Ecto neural progenitor cell (in vitro differentiated cells): ENCODE data around the gene TMEM86A.

ENCODE experiments used
- DNase-seq: peaks from one replicate; pipeline ENCODE4 v3.0.0-alpha.2; 2018; ENCODE audit warnings: low spot score

The TMEM86A gene

DNA sequence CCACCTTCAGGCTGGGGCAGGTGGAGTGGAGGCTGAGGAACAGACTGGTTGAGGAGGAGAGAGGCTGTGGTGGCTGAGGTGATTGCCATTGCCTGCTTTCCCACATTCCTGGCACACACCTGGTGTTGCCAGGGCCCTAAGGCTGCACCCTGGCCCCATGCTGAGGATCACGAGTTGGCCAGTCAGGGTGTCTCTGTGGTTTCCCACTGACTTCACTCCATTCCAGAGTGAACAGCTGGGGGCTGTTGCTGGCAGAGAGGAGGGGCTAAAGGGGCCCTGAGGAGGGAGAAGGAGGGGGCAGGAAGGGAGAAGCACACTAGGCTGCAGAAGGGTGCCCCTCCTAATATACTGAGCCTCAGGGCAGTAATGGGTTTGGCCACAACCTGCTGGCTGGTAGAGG, 1.8 kb downstream of the TMEM86A start:
- no peak for DNase-seq

DNA sequence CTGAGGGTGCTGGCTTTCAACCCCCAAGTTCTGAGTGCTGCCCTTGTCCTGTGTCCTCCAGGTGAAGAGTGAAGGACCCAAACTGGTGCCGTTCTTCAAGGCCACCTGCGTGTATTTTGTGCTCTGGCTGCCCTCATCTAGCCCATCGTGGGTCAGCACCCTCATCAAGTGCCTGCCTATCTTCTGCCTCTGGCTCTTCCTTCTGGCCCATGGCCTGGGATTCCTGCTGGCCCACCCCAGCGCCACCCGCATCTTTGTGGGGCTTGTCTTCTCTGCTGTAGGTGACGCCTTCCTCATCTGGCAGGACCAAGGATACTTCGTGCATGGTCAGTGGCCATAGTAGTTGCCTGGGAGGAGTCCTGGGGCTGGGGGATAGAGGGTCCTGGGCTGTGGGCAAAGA, 2.3 kb downstream of the TMEM86A start:
- DNase-seq = no peak

DNA sequence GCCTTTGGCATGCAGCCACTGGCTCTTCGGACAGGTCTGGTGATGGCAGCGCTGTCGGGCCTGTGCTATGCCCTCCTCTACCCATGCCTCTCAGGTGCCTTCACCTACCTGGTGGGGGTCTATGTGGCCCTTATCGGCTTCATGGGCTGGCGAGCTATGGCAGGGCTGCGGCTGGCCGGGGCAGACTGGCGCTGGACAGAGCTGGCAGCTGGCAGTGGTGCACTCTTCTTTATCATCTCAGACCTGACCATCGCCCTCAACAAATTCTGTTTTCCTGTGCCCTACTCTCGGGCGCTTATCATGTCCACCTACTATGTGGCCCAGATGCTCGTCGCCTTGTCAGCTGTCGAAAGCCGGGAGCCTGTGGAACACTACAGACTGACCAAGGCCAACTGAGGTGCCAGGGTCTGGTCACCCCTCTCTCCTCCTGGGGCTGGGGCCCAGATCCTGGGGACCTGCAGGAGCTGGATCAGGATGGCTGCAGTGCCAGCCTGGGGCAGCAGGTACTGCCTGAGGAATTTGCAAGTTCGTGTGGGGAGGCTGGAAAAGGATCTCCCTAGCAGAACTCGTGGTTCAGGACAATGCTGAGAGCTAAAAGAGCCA, 3.1 kb downstream of the TMEM86A start:
- DNase-seq = no peak

DNA sequence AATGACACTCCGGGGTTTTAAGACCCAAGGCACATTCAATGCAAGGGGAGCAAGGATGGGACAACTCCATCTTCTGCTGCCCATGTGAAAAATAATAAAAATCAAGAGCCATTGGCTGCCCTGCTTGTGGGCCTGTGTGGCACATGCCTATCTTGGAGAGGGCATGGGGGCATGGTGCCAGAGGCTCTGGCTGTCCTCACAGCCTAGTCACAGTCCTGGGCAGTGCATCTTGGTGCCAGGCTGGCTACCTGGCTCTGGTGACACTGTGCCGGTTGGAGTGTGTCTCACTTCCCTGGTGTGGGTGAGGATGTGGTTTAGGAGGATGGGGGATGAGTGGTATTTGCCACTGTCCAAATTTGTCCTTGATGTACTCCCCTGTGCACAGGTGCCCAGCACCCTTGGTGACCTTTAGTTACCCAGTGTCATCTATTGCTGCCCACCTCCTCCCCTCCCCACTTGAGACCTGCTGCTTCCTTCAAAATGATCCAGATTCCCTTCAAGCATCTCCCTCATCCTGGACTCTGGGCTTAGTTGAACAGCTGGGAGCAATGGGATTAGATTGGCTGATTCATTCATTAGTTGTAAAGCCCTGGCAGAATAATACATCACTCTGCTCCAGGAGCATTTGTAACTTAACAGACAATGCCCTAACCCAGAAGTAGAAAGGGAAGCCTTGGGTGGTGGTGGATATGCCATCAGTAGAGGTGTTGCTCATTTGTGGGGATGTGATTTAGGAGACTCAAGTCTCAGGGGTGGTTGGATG, 4.6 kb downstream of the TMEM86A start:
- DNase-seq = no peak

DNA sequence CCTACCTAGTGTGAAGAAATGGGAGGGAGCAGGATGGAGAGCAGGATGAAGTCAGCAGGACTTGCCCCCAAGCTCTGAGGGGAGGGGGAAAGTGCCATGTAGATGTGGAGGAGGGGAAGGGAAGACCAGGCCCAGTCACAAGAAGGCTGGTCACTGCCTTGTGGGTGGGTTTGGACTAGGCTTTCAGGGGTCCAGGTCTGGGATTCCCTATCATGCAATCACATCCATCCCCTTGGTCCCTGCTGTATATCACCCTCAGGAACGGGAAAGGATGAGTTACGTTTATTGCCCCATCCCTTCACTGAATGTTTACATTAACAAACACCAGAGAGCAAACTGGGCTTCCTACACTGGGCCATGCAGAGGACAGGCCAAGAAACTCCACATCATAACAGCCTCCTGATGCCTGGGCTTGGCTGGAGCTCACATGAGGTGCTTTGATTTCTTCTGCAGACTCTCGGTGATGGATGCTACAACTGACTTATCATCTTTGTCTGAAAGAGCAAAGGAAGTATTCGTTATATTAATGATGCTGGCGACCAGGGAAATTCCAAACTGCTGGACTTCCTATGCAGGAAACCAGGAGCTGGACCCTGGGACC, 5.6 kb downstream of the TMEM86A start:
- DNase-seq = no peak

DNA sequence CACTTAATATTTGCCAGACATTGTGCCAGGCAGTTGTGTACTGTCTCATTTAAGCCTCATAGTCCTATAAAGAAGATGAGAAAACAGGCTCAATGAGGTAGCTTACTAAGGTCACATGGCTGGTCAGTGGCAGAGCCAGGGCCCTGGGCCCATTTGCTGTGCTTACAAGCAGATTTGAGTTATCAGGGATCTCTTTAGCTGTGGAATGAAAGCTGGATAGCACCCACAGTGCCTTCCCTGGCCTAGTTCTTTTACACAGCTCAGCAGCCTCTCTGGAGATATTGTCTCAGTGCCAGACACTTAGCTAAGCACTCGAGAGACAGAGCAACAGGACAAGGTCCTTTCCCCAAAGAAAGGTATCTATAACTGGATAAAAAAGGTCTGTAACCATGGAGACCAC, 6.1 kb downstream of the TMEM86A start:
- DNase-seq = no peak

DNA sequence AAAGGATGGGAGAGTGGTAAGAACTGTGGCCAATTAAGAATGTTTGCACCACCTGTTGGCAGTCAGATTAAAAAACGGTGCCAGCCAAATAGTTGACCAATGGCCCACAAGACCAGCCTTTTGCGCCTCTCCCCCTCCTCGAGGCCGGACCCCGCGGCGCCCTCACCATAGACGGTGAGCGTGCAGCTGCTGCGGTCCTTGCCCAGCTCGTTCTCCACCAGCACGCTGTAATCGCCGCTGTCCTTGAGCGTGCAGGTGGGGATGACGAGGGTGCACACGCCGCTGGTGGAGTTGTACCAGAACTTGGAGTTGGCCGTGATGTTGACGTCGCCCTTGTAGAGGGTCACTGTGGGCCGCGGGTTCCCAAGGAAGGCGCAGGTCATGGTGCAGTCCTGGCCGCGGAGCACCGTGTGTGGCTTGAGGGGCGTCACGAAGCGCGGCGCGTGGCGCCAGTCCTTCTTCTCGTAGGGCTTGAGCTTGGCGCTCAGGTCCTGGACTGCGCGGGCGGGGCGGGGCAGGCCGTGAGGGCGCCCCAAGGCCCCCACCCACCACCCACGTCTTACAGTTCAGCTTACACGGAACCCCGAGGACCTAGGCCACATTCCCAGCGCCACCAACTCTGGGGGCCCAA, 7.2 kb downstream of the TMEM86A start:
- no peak for DNase-seq

DNA sequence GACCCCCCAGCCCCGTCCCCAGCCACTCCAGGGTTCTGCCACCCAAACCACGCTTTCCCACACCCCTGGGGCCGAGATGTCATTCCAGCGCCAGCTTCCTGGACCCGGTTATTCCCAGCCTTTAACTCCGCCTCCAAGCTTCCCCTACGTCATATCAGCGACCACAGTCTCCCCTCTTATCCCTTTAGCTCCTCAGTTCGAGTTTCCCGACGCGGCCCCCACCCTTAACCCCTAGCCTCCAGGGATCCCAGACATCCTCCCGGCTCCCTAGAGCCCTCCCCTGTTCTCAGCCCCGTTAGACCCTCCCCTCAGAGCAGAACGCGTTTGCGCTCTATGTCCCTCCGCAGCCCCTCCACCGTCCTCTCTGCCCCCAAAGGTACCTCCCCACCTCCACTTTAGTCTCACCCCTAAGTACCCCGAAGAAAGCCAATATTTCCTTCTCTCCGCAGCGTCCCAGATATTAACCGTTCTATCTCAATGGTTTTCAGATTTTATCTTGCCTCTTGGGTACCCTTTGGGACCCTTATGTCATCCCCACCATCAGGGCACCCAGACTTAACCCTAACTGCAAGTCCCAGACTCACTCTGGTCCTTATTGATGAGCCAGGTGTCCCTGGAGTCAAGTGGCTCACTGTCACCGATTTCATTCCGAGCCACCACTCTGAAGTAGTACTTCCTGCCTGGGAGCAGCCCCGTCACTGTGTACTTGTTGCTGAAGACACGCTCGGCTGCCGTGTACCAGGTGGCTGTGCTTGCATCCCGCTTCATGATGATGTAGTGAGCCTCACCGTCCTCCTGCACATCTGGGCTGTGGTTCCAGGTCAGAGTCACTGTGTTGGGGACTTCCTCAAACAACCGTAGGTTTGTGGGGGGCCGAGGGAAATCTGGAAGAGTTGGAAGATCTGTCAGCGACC, 8.0 kb downstream of the TMEM86A start:
- no peak for DNase-seq

DNA sequence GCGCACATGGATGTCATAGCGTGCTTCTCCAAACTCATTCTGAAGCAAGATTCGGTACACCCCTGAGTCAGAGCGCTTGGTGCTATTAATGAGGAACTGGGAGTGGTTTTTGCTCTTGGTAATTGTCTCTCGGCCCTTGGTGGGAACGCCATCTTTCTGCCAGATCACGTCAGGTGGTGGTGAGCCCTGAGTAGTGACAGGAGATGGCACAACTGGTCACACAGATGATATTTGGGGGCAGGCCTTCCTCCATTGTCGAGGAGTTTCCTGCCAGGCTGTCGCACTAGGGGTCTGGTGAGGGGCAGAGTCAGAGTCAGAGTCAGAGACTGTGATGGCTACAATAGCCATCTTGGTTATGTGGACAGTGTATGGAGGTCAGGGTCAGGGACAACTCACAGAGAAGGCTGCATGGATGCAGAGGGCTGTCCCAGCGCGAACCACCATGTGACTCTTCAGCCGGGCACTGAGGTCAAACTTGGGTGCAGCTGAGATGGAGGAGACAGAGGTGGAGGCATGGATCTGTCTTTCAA, 9.3 kb downstream of the TMEM86A start:
- DNase-seq = no peak

DNA sequence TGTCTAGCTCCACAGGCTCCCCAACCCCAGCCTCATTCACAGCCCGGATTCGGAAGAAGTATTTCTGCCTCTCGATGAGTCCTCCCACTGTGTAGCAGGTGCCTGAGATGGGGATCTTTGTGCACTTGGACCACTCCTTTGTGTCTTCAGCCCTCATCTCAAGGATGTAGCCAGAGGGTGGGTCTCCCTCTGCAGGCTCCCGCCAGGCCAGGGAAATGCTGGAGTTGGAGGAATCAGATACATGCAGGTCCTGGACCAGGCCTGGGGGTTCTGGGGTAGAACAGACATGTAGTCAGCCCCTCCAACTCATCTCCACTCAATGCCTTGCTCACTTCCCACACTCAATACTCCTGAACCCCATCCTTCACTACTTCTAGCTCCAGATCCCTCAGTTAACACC, 10.8 kb downstream of the TMEM86A start:
- no peak for DNase-seq

DNA sequence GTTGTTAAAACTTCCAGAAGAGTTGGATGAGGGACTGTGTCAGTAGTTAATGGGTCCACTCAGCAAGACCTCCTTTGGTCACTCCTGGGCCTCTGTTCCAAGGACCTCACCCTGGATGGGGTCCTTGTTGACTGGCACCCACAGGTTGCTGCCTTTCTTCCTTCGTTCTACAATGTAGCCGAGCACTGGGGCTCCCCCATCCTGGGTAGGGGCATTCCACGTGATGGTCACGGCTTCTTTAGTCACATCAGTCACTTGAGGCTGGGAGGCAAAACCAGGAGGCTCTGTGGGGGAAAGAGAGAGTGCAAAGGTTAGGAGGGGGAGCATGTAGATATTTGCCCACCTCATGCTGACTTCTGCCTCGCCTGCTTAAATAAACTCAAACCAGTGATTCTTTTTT, 12.0 kb downstream of the TMEM86A start:
- no peak for DNase-seq

DNA sequence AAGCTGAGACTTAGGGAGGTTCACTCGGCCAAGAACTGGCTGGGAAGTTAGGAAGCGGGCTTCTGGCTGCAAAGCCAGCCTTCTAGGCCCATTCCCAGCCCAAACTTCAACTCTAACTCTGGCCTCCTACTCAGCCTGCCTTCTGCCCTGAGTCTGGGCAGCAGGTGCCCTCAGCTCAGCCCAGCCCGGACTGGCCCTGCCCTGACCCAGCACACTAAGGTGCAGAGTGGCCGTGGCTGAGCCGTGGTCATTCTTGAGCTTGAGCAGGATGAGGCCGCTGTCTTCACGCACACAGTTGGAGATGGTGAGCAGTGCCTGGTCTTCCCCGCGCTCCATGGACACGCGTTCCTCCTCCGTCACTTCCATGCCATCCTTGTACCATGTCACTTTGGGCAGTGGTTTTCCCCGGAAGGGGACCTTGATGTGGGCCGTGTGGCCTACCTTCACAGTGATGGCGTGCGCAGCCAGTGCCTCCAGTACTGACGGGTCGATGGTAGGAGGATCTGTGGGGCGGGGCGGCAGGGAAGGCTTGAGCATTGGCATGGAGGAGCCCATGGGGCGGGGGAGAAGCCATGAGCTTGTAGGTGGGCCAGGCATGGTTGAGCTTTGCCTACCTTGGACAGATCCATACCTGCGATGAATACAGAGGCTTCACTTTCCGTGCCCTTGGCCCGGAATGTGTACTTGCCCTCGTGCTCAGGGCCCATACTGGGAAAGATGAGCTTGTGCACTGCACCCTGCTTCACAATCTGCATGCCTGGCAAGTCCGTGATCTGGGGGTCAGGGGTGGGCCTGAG, 15.3 kb downstream of the TMEM86A start:
- no peak for DNase-seq

DNA sequence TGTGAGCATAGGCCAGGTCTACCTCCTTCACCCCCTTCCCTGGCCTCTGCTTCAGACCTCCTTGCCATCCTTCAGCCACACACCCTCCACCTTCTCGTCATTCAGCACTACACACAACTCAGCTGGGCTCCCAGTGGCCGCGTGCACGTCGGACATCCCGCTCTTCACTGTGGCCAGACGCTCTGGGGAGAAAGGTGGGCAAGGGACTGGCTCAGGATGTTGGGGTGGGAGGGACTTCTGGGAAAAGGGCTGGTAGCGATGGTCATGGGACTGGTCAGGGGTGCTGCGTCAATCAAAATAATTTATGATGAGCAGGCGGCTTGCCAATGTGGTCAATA, 15.8 kb downstream of the TMEM86A start:
- DNase-seq = no peak

DNA sequence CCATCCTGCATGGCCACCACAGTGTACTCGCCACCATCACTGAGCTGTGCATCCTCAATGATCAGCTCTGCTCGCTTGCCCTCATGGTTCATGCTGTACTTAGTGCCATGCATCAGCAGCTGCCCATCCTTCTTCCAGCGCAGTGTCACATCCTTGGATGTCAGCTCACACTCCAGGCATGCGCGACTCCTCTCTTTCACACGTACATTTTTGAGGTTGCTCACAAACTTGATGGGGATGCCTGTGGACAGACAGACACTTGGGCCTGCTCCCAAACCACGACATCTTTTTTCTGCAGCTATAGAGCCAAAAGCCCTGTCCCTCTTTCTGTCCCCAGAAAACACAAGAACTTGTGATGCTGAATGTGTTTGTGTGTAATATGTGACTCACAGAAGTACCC, 16.9 kb downstream of the TMEM86A start:
- no peak for DNase-seq

DNA sequence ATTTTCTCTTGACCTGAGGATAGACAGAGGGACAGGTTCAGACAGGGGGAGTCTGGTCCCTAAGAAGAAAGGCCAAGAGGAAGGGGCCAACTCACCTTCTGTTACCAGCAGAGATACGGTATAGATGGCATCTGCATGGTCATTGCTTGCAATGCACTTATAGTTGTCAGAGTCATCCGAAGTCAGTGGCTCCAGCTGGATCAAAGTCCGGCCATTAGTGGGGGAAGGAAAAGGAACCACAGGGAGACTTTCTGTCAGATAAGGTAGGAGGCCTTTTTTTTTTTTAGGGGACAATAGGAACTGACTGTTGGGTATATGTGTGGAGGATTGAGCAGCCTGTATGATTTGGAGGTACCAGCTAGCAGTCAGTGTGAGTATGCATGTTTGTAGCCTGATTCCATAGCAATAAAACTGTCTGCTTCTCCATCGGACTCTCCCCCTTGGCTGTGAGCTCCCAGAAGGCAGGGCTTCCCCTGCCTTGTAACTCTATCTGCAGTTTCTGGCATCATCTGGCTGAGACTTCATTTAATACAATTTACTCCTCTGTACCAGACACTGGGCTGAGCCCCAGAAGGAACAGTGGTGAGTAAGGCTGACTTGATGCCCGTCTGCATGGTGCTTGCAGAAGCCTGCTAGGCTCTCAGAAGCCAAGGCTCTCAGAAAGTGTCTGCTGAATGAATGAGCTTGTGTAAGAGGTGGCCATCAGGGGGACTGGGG, 21.7 kb downstream of the TMEM86A start:
- DNase-seq = peak; percentile 51

DNA sequence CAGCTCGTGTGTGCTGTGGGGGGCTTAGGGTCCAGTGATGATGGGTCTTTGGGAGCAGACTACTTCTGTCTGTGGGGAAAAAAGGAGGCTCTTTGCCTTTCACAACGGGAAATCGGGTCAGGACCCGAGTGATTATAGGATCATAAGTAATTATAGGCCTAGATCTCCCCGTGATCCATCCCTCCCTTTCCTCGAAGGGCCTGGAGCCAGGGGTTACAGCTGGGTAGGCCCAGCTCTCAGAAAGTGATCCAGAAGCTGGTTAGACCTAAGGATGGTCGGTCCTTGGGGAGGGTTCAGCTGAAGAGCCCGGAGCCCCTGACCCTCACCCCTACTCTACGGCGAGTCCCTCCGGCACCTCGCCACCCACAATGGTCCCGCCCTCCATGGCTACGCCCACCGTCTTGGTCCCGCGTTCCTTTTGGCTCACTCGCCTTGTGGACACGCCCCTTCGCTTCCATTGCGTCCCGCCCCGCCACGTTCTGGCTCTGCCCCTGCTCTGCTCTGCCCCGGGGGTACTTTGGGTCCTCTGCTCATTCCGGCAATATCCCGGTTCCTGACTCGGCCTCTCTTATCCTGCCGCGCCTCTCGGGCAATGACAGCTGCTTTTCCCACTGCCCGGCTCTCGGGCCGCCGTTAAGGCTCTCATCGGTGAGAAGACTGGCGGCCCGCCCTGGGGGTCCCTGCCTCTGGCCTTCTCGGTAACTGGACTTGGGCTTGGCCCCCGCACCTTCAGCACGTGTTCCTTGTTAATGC, 22.4 kb downstream of the TMEM86A start:
- peak; percentile 94 for DNase-seq

DNA sequence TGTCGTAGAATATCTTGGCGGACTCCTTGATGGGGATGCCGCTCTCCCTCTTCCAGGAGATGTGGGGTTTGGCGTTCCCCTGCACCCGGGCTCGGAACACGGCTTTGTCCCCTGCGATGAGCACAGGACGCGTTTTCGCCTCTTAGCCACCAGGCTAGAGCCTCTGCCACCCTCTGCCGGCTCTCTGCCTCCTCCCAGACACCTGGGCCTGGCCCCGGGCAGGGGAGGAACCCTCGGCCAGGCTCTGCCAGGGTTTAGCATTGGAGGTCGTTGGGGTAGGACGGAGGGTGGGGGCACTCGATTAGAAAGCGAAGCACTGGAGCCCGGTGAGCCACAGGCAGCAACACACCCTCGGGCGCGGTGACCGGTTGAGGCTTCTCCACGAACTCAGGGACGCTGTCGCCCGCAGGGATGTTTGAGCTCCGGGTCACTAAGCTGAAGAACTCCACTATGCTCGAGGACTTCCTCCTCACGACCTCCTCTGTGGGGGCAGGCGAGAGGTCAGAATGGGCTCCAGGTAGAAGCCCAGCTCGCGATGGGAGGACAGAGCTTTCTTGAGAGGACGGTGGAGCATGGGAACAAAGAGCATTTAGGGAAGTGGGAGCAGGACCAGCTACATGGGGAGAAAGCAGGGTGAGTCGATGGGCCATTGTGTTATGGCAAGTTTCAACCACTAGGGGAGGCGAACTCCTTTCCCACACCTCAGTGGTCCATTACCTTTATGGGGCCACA, 23.1 kb downstream of the TMEM86A start:
- DNase-seq = peak; percentile 76

DNA sequence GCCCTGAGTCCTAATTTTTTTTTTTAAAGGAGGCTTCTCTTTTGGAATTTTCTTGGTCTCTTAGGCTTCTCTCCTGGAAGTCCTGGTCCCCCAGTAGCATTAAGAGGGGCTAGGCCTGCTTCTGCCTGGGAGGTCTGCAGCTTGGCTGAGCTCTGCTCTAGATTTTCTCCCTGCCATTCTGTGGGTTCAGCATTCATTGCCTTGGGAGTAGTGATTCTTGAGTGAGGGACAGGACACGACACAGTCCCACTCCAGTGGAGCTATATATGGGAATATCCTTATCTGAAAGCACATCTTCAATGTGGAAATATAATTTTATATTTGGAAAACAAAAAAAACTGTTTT, 23.7 kb downstream of the TMEM86A start:
- no peak for DNase-seq

DNA sequence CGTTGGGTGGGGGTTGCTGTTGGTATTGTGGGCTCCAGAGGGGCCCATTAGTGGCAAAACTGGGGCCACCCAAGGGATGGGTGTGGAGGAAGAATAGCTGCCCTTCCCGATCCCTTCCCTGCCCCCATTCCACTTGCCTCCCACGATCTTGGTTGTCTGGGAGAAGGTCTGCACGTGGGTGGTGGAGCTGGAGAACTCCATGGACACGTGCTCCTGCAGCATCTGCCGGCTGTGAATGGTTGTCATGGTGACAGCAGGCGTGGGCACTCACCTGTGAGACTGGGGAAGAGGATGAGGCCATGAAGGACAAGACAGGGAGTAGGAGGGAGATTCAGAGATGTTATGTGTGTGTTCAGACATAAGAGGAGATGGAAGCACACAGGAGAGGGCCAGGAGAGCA, 25.4 kb downstream of the TMEM86A start:
- DNase-seq = no peak
